ENCODE data around the gene EMILIN1. TPM values are rescaled to one million over a fixed set of nuclear protein-coding genes. Genes with fewer than 3 reads are reported as not detected.

The EMILIN1 gene
- total RNA-seq (2021) (31.0 and 46.8 TPM in 2 replicates), Bru-seq, nascent RNA (percentile 54 among the genes with signal in this experiment), BruChase-seq, experiment 1, labeled RNA remaining after a 2-hour chase (percentile 66 among the genes with signal in this experiment), BruChase-seq, experiment 2, labeled RNA remaining after a 6-hour chase (percentile 82 among the genes with signal in this experiment)
- long read RNA-seq, partial matches to known transcripts, result 2 of 3 reads
- long read RNA-seq, other reads (novel, unspliced or antisense), result 1 of 3 reads

- H3K9me3 ChIP-seq (ENCODE audit: low read depth, low read length, poor library complexity, severe bottlenecking), result no peaks in the 10 kb centered on the region
- no TSS peak for BruUV-seq (replicated peaks)
- intact Hi-C loops (cut with micrococcal nuclease; ENCODE audit: unreplicated experiment), result no loop called here
- POLR2A ChIA-PET (ENCODE audit: low non-redundant PET), result no interaction called here
- H3K36me3 ChIP-seq (ENCODE audit: insufficient read depth, low read length, poor library complexity, severe bottlenecking), result no peaks in the 10 kb centered on the region
- peak; percentile 86 for DNase-seq (ENCODE audit: low spot score)
- CTCF ChIA-PET, result no interaction called here
- no peaks in the 10 kb centered on the region for H3K27me3 ChIP-seq (replicated peaks; ENCODE audit: insufficient read depth, low read depth, low read length, poor library complexity)
- H3K4me1 ChIP-seq (ENCODE audit: insufficient read depth, low read length, poor library complexity, severe bottlenecking), result peaks cover 44% of the 10 kb centered on the region
- peak within 1 kb of the TSS; percentile 36 for H3K4me3 ChIP-seq (ENCODE audit: low read depth, low read length, poor library complexity, severe bottlenecking)
- TF ChIP-seq CTCF (conservative IDR thresholded peaks at IDR 0.05; ENCODE audit: low read depth, low read length), result no peak
- no peak for TF ChIP-seq EZH2 (IDR thresholded peaks at IDR 0.05; ENCODE audit: borderline replicate concordance, low read depth, low read length, poor library complexity, severe bottlenecking)
- H3K27ac ChIP-seq (ENCODE audit: low read depth, low read length, poor library complexity, severe bottlenecking), result peak within 1 kb of the TSS; percentile 80
Observed at GRCh38 chr2:27078267-27079194, at the start of gene EMILIN1. EMILIN1 (plus strand) TSS chr2:27078615; CDS start chr2:27079066, 451 bp downstream.

- ChIA-PET POLR2A (ENCODE audit: low non-redundant PET) (no interaction called here), CTCF (no interaction called here)
- Histone ChIP-seq H3K4me1 (ENCODE audit: insufficient read depth, low read length, poor library complexity, severe bottlenecking) (peaks cover 7% of the 10 kb centered on the region), H3K27me3 (replicated peaks; ENCODE audit: insufficient read depth, low read depth, low read length, poor library complexity) (no peaks in the 10 kb centered on the region), H3K9me3 (ENCODE audit: low read depth, low read length, poor library complexity, severe bottlenecking) (no peaks in the 10 kb centered on the region), H3K27ac (ENCODE audit: low read depth, low read length, poor library complexity, severe bottlenecking) (no peak overlapping the region), H3K4me3 (ENCODE audit: low read depth, low read length, poor library complexity, severe bottlenecking) (no peak overlapping the region), H3K36me3 (ENCODE audit: insufficient read depth, low read length, poor library complexity, severe bottlenecking) (no peaks in the 10 kb centered on the region)
- intact Hi-C loops (cut with micrococcal nuclease; ENCODE audit: unreplicated experiment), result no loop called here
- TF ChIP-seq CTCF (conservative IDR thresholded peaks at IDR 0.05; ENCODE audit: low read depth, low read length), result no peak
- no peak for TF ChIP-seq EZH2 (IDR thresholded peaks at IDR 0.05; ENCODE audit: borderline replicate concordance, low read depth, low read length, poor library complexity, severe bottlenecking)
- BruUV-seq (replicated peaks), result no TSS peak
- no peak for DNase-seq (ENCODE audit: low spot score)
Observed at GRCh38 chr2:27029051-27029450, 49.4 kb upstream of the EMILIN1 start.

- H3K4me1 ChIP-seq (ENCODE audit: insufficient read depth, low read length, poor library complexity, severe bottlenecking), result peaks cover 11% of the 10 kb centered on the region
- peaks cover 29% of the 10 kb centered on the region for H3K36me3 ChIP-seq (ENCODE audit: insufficient read depth, low read length, poor library complexity, severe bottlenecking)
- TF ChIP-seq CTCF (conservative IDR thresholded peaks at IDR 0.05; ENCODE audit: low read depth, low read length) (no peak), EZH2 (IDR thresholded peaks at IDR 0.05; ENCODE audit: borderline replicate concordance, low read depth, low read length, poor library complexity, severe bottlenecking) (no peak)
- H3K4me3 ChIP-seq (ENCODE audit: low read depth, low read length, poor library complexity, severe bottlenecking), result peak within 1 kb of the TSS; percentile 99
- ChIA-PET CTCF (interaction anchor here (1.4 kb wide), 1 partner anchor 71 kb away, joined by 5 read pairs; no protein-coding TSS in a partner anchor), POLR2A (ENCODE audit: low non-redundant PET) (no interaction called here)
- H3K27ac ChIP-seq (ENCODE audit: low read depth, low read length, poor library complexity, severe bottlenecking), result peak within 1 kb of the TSS; percentile 87
- BruUV-seq (replicated peaks), result TSS peak; percentile 53
- intact Hi-C loops (cut with micrococcal nuclease; ENCODE audit: unreplicated experiment), result loop anchor here (1.0 kb wide), 1 partner anchor 18 kb away; no protein-coding TSS in a partner anchor
- H3K27me3 ChIP-seq (replicated peaks; ENCODE audit: insufficient read depth, low read depth, low read length, poor library complexity), result no peaks in the 10 kb centered on the region
- peak; percentile 92 for DNase-seq (ENCODE audit: low spot score)
- no peaks in the 10 kb centered on the region for H3K9me3 ChIP-seq (ENCODE audit: low read depth, low read length, poor library complexity, severe bottlenecking)
Observed at GRCh38 chr2:27032495-27033252, 45.7 kb upstream of the EMILIN1 start, which contains the start of gene TMEM214. TMEM214 (plus strand) TSS chr2:27032965; CDS start chr2:27033016, 51 bp downstream.
